ENCODE results near the gene GTPBP1.

GTPBP1 gene

GRCh38 chr22:38705235-38706100, at the start of gene GTPBP1:
Gene GTPBP1, plus strand, starts transcription at chr22:38705944. Its CDS starts 12 bp downstream, at chr22:38705956.
- peak; percentile 100 for FAIRE-seq

- FAIRE-seq: no peak
Observed at GRCh38 chr22:38656256-38657044, 49.3 kb upstream of the GTPBP1 start, which contains the start of the genes CBY1 and FAM227A. Gene CBY1, plus strand, starts transcription at chr22:38656638. Its CDS starts 11,417 bp downstream, at chr22:38668055. Gene FAM227A, minus strand, starts transcription at chr22:38656392. Its CDS starts 6,224 bp downstream, at chr22:38650168.

- no peak for FAIRE-seq
Observed at GRCh38 chr22:38657045-38657909, 48.5 kb upstream of the GTPBP1 start.

GRCh38 chr22:38674888-38675287, 30.9 kb upstream of the GTPBP1 start:
- FAIRE-seq: no peak

- no peak for FAIRE-seq
Observed at GRCh38 chr22:38675833-38676232, 29.9 kb upstream of the GTPBP1 start.

GRCh38 chr22:38681582-38682335, 24.0 kb upstream of the GTPBP1 start, which contains the start of gene TOMM22:
Gene TOMM22, plus strand, starts transcription at chr22:38681957. Its CDS starts 22 bp downstream, at chr22:38681979.
- FAIRE-seq: no peak

- FAIRE-seq: no peak
Observed at GRCh38 chr22:38684895-38685294, 20.8 kb upstream of the GTPBP1 start.

GRCh38 chr22:38685761-38686160, 20.0 kb upstream of the GTPBP1 start:
- no peak for FAIRE-seq

GRCh38 chr22:38689651-38690050, 16.1 kb upstream of the GTPBP1 start:
- no peak for FAIRE-seq

- no peak for FAIRE-seq
Observed at GRCh38 chr22:38694049-38694448, 11.7 kb upstream of the GTPBP1 start.

- FAIRE-seq: no peak
Observed at GRCh38 chr22:38694940-38695339, 10.8 kb upstream of the GTPBP1 start.

- FAIRE-seq: no peak
Observed at GRCh38 chr22:38696606-38697424, 8.9 kb upstream of the GTPBP1 start.

GRCh38 chr22:38697425-38698089, 8.2 kb upstream of the GTPBP1 start:
- no peak for FAIRE-seq

GRCh38 chr22:38698407-38699094, 7.2 kb upstream of the GTPBP1 start:
- FAIRE-seq: no peak

GRCh38 chr22:38699143-38699542, 6.6 kb upstream of the GTPBP1 start:
- FAIRE-seq: no peak

GRCh38 chr22:38699784-38700183, 6.0 kb upstream of the GTPBP1 start:
- FAIRE-seq: no peak

- FAIRE-seq: no peak
Observed at GRCh38 chr22:38700270-38700788, 5.4 kb upstream of the GTPBP1 start.

- FAIRE-seq: no peak
Observed at GRCh38 chr22:38700789-38701628, 4.7 kb upstream of the GTPBP1 start, which contains the start of gene JOSD1. Gene JOSD1, minus strand, starts transcription at chr22:38700943. Its CDS starts 956 bp downstream, at chr22:38699987.

All from islet of Langerhans (tissue), 1 donor.